Muscle layer of duodenum (tissue), 2 donors: ENCODE results near the gene PAK1.

Source experiments
- H3K27ac ChIP-seq: one replicate; pipeline ENCODE4 v1.7.0; 2013; ENCODE audit warnings: mild to moderate bottlenecking, low read length
- H3K27me3 ChIP-seq: one replicate; pipeline ENCODE4 v1.7.0; 2013; ENCODE audit warnings: low read depth, mild to moderate bottlenecking, control low read depth, low read length
- H3K36me3 ChIP-seq, 2 donors: one replicate each; pipeline ENCODE4 v1.7.0; 2013; ENCODE audit warnings: low read length in 2 of 2, control low read depth in 1 of 2, mild to moderate bottlenecking in 1 of 2; ENCODE audit not compliant: insufficient read depth in 2 of 2, control insufficient read depth in 1 of 2
- H3K4me1 ChIP-seq, 2 donors: one replicate each; pipeline ENCODE4 v1.7.0; 2013; ENCODE audit warnings: low read length in 2 of 2, mild to moderate bottlenecking in 2 of 2, control low read depth in 1 of 2, moderate library complexity in 1 of 2; ENCODE audit not compliant: insufficient read depth in 2 of 2, control insufficient read depth in 1 of 2
- H3K4me3 ChIP-seq, 2 donors: one replicate each; pipeline ENCODE4 v1.7.0; 2013; ENCODE audit warnings: low read length in 2 of 2, low read depth in 1 of 2, mild to moderate bottlenecking in 1 of 2
- H3K9me3 ChIP-seq, 2 donors: one replicate each; pipeline ENCODE4 v1.7.0; 2013; ENCODE audit warnings: low read length in 2 of 2, control low read depth in 1 of 2, mild to moderate bottlenecking in 1 of 2; ENCODE audit not compliant: control insufficient read depth in 1 of 2
- donor health status: healthy.

The PAK1 gene

DNA sequence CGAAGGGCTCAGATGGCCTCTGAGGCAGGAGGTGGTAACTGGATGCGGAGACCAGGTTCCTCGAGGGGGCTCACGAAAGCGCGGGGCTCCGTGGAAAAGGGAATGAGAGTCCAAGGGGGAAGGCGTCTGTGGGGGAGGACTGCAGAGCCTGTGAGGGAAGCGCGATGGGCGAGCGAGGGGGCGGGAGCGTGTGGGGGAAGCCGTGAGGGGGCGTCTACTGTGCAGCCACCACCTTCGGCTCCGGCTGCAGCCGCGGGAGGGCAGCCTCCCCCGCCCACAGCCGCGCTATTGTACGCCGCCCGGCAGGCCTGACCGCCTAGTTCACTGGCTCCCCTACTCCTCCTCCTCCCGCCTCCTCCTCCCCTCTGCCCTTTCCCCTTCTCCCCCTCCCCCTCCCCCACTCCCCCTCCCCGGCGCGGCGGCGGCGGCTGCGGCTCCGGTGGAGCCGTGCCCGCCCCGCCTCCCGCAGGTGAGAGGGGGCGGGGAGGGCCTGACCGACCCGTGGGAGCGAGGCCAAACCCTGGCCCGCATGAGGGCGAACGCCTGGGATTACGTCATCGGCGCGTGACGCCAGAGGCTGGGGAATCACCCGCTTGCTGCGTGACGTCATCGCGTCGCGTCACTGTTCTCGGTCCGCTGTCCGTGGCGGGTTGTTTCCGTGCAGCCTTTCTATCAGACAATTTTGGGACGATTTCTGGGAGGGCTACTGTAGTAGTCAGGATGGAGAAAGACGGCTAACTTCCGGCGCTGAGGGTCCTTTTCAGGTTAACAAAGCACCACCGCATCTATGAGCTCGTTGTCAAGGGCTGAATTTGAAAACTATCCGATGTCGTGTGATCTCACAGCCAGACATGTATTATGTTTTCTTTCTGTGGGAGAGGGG is at the start of gene PAK1:
Gene PAK1, minus strand, starts transcription at position 294 of the 883 bp plus-strand sequence. CDS start 81,574 bp downstream, outside the sequence.
- peak within 1 kb of the TSS; percentile 64 for H3K27ac ChIP-seq

DNA sequence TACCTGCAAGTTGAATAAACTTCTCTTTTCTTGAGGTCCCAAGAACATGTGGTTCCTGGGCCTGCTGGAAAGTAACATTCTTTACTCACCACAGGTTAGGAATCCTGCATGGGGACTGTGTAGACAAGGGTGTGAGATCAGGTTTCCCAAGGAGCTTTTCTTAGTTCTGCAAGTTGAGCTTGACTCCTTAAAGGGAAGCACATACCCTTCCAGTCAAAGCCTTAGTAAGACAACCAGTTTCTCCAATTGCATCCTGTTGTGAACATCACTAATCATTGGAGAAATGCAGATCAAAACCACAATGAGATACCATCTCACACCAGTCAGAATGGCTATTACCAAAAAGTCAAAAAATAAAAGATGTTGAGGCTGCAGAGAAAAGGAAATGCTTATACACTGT is 48.3 kb upstream of the PAK1 start:
- H3K27ac ChIP-seq: no peak overlapping the region
- no peak overlapping the region for H3K4me3 ChIP-seq
- H3K4me1 ChIP-seq: no peaks in the 10 kb centered on the region

More for the DNA sequence above, at the start of gene PAK1:
- Histone ChIP-seq H3K27me3 (no peaks in the 10 kb centered on the region), H3K4me3 (peak within 1 kb of the TSS; percentile 52 to 79), H3K36me3 (no peaks in the 10 kb centered on the region), H3K4me1 (no peaks in the 10 kb centered on the region), H3K9me3 (no peaks in the 10 kb centered on the region)

GRCh38 chr11:77519847-77520246 is 46.0 kb upstream of the PAK1 start:
- no peaks in the 10 kb centered on the region for H3K36me3 ChIP-seq
- H3K27ac ChIP-seq: no peak overlapping the region
- no peaks in the 10 kb centered on the region for H3K9me3 ChIP-seq
- no peaks in the 10 kb centered on the region for H3K27me3 ChIP-seq
- no peaks in the 10 kb centered on the region for H3K4me1 ChIP-seq
- H3K4me3 ChIP-seq: no peak overlapping the region

More for the DNA sequence above, 48.3 kb upstream of the PAK1 start:
- Histone ChIP-seq H3K27me3 (no peaks in the 10 kb centered on the region), H3K9me3 (no peaks in the 10 kb centered on the region), H3K36me3 (no peaks in the 10 kb centered on the region)

DNA sequence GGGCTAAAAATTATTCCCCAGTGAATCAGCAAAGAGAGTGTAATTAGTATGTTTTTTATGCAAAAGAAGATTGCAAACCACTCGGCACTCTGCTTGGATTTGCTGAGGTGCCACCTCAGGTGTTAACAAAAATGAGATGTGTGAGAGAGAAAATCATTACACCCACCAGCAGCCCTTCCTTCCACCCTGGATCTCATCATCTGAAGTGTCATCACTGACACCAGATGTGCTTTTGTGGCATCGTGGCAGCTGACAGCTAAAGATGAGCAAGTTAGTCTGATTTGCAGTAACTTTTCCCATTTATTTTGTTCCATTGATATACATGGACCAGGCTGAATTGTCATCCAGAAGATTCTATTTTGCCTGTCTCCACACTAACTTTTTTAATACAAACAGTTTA is 44.6 kb upstream of the PAK1 start:
- no peaks in the 10 kb centered on the region for H3K9me3 ChIP-seq
- H3K4me1 ChIP-seq: no peaks in the 10 kb centered on the region
- no peak overlapping the region for H3K27ac ChIP-seq
- H3K36me3 ChIP-seq: no peaks in the 10 kb centered on the region
- no peak overlapping the region for H3K4me3 ChIP-seq
- H3K27me3 ChIP-seq: no peaks in the 10 kb centered on the region

DNA sequence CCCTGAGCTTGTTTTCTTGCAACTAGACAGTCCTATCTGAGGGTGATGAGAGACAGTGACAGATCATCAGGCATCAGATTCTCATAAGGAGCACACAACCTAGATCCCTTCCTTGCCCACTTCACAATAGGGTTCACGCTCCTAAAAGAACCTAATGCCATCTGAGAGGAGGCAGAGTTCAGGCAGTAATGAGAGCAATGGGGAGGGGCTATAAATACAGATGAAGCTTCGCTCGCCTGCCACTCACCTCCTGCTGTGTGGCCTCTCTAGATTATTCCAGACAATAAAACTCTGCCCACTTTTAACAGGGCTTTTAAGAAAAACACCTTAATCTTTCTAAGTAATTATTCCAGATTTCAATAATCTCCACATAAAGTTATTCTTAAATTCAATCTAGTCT is 43.9 kb upstream of the PAK1 start:
- H3K4me3 ChIP-seq: no peak overlapping the region
- H3K36me3 ChIP-seq: no peaks in the 10 kb centered on the region
- no peak overlapping the region for H3K27ac ChIP-seq
- H3K9me3 ChIP-seq: no peaks in the 10 kb centered on the region
- no peaks in the 10 kb centered on the region for H3K4me1 ChIP-seq
- no peaks in the 10 kb centered on the region for H3K27me3 ChIP-seq

- no peaks in the 10 kb centered on the region for H3K27me3 ChIP-seq
- no peak overlapping the region for H3K27ac ChIP-seq
- no peaks in the 10 kb centered on the region for H3K9me3 ChIP-seq
- no peak overlapping the region for H3K4me3 ChIP-seq
- no peaks in the 10 kb centered on the region for H3K36me3 ChIP-seq
- no peaks in the 10 kb centered on the region for H3K4me1 ChIP-seq
Measured at GRCh38 chr11:77517226-77517625, 43.3 kb upstream of the PAK1 start.

DNA sequence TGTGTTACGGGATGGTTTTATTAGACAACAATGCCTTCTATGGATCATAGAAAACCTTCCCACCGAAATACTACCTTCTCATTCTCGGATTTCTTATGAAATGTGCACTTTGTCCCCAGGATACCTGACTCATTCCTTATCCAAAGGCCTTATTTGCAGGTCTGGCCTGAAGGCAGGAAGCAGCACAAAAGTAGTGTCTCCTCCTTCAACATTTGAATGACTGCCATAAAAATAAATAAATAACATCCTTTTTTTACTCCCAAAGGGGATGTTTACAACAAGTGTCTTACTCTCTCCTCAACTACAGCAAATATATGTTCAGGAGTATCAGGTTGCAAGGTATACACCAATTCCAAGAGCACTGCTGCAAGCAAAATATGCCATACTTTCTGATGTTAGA is 41.6 kb upstream of the PAK1 start:
- no peaks in the 10 kb centered on the region for H3K27me3 ChIP-seq
- no peak overlapping the region for H3K4me3 ChIP-seq
- H3K36me3 ChIP-seq: no peaks in the 10 kb centered on the region
- H3K4me1 ChIP-seq: no peaks in the 10 kb centered on the region
- H3K27ac ChIP-seq: no peak overlapping the region
- H3K9me3 ChIP-seq: no peaks in the 10 kb centered on the region

DNA sequence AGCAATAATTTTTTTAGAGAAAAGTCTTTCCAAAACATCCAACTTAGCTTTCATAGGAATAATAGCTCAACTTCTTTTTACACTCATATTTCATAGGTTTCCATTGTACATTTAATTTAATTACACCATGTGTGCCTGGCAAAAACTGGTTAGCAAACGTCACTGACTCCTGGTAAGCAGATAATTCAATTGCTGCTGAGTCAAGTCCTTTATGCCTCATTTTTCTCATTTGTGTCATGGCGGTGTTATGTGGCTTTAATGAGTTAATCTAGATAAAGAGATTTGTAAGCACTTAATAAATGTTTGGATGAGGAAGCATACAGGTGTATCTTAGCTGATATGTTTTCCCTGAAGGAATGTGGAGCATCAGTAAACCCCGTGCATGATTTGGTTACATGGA is 41.2 kb upstream of the PAK1 start:
- H3K4me3 ChIP-seq: no peak overlapping the region
- H3K4me1 ChIP-seq: no peaks in the 10 kb centered on the region
- H3K9me3 ChIP-seq: no peaks in the 10 kb centered on the region
- no peaks in the 10 kb centered on the region for H3K36me3 ChIP-seq
- H3K27ac ChIP-seq: no peak overlapping the region
- H3K27me3 ChIP-seq: no peaks in the 10 kb centered on the region

- Histone ChIP-seq H3K36me3 (no peaks in the 10 kb centered on the region), H3K9me3 (no peaks in the 10 kb centered on the region), H3K4me1 (no peaks in the 10 kb centered on the region), H3K4me3 (no peak overlapping the region), H3K27me3 (no peaks in the 10 kb centered on the region), H3K27ac (no peak overlapping the region)
Measured at GRCh38 chr11:77512092-77512491, 38.2 kb upstream of the PAK1 start.

DNA sequence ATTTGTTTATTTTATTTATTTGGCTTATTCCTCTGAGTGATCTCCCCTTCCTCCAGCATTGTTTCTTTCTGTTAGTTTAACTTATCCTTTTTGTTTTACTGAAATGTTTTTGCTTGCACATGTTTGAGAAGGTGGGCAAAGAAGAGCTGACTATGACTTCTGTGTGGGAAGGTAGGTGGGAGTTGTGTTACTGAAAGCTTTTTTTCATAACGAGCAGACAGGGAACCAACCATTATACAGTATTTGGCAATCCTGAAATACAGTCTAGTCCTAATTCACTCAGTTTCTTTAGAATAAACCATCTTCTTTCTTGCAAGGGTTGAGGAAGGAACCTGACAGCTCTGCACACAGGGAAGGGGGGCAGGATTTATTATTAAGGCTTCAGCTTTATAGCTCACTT is 37.0 kb upstream of the PAK1 start:
- Histone ChIP-seq H3K27me3 (no peaks in the 10 kb centered on the region), H3K4me3 (no peak overlapping the region), H3K4me1 (no peaks in the 10 kb centered on the region), H3K9me3 (no peaks in the 10 kb centered on the region), H3K36me3 (no peaks in the 10 kb centered on the region), H3K27ac (no peak overlapping the region)

- H3K9me3 ChIP-seq: no peaks in the 10 kb centered on the region
- H3K4me3 ChIP-seq: no peak overlapping the region
- no peaks in the 10 kb centered on the region for H3K4me1 ChIP-seq
- no peak overlapping the region for H3K27ac ChIP-seq
- no peaks in the 10 kb centered on the region for H3K27me3 ChIP-seq
- no peaks in the 10 kb centered on the region for H3K36me3 ChIP-seq
Measured at GRCh38 chr11:77510095-77510494, 36.2 kb upstream of the PAK1 start.

DNA sequence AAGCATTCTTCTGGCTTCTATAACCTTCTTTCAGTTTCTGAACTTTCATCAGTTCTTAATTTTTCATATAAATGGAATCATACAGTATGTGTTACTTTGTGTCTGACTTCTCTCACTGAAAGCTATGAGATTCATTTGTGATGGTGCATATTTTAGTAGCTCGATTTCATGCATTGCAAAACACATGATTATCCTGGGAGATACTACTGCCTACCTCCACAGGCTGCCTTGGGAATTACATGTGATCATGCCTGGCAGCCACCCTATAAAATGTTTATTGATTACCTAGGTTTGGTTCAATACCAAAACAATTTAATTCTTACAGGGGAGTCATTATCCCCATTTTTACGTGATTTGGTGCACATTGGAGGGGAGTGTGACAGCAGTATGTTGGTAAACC is 34.1 kb upstream of the PAK1 start:
- no peaks in the 10 kb centered on the region for H3K36me3 ChIP-seq
- no peaks in the 10 kb centered on the region for H3K9me3 ChIP-seq
- H3K27ac ChIP-seq: no peak overlapping the region
- peaks cover 0 to 5% of the 10 kb centered on the region in 2 donors for H3K4me1 ChIP-seq
- H3K27me3 ChIP-seq: no peaks in the 10 kb centered on the region
- H3K4me3 ChIP-seq: no peak overlapping the region
